ENCODE results near the gene EML4. TPM values are rescaled to one million over a fixed set of nuclear protein-coding genes. Genes with fewer than 3 reads are reported as not detected.

The EML4 gene
- total and polyA plus RNA-seq, 9 of the 15 experiments (the other 6 are each of a cell fraction or from before 2014, with no cell fraction given) = 14.7 to 48.3 (median 36.5) TPM

DNA sequence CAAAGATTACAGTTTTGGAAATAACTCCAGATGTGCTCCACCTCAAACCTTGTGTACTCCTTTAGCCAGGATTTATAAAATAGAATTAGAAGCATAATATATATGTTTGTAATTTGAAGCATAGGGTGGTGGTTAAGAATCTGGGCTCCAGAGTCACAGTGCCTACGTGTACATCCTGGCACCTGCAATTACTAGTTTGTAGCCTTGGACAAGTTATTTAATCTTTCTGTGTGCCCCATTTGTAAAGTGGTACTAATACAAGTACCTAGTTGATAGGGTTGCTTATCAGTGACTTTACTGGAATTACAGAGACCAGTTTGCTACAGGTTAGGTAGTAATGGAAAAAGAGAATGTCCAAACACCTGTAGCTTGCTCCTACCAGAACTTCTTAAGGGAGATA, 28.6 kb downstream of the EML4 start:
- Histone ChIP-seq H3K4me1 (replicated peaks in 1 of 2; ENCODE audit: control insufficient read depth in 2 of 2, insufficient read depth in 2 of 2, low read length in 2 of 2) (peaks cover 4 to 10% of the 10 kb centered on the region in 2 experiments; a peak in 3 of 5 replicates), H3K4me2 (ENCODE audit: insufficient read depth, low read length) (no peak overlapping the region), H4K20me1 (replicated peaks; ENCODE audit: control insufficient read depth, insufficient read depth, low read length) (0 out of 2 replicates have a peak, but pooled peaks cover 5% of the 10 kb centered on the region), H3K36me3 (ENCODE audit: control insufficient read depth, insufficient read depth, low read length) (no peaks in the 10 kb centered on the region), H3K9me1 (ENCODE audit: control insufficient read depth, insufficient read depth, low read length) (no peaks in the 10 kb centered on the region), H3K79me2 (ENCODE audit: control insufficient read depth, insufficient read depth, low read length) (peaks cover 17% of the 10 kb centered on the region; the same call in 2 of the 3 replicates), H2AFZ (ENCODE audit: low read depth, low read length) (no peak overlapping the region), H3K4me3 (no peak overlapping the region), H3K27me3 (ENCODE audit: control insufficient read depth in 2 of 2, insufficient read depth in 2 of 2, low read length in 2 of 2) (no peaks in the 10 kb centered on the region), H3K27ac (ENCODE audit: extremely low read depth, low read depth, low read length) (no peak overlapping the region), H3K9ac (ENCODE audit: insufficient read depth in 1 of 2, low read depth in 2 of 2, low read length in 2 of 2) (no peak overlapping the region), H3K9me3 (replicated peaks; ENCODE audit: control insufficient read depth, insufficient read depth, low read depth, low read length) (no peaks in the 10 kb centered on the region)
- ChIA-PET POLR2A (interaction anchor here (0.6 kb wide), 1 partner anchor 9 kb away, joined by 4 read pairs; no protein-coding TSS in a partner anchor), CTCF (ENCODE audit: low intra/inter-chr PET ratio) (interaction anchor here (1.3 to 3.9 kb wide), 2 partner anchors 93 to 102 kb away, joined by 4 to 39 read pairs; no protein-coding TSS in a partner anchor)
- FAIRE-seq (no peak), ATAC-seq (no peak), DNase-seq (ENCODE audit: extremely low read depth in 1 of 4, low spot score in 3 of 4) (no peak)
- 87% methylated on average over 1 of the region's 1 CpG for WGBS (ENCODE audit: insufficient coverage, low coverage, missing lambda C conversion rate)
- intact Hi-C loops (cut with micrococcal nuclease) = loop anchor here (2.0 to 10.0 kb wide), 3 partner anchors 41 to 323 kb away; partner anchors contain the start of gene COX7A2L
- no TSS peak for BruUV-seq (replicated peaks)
- TF ChIP-seq HLTF (IDR thresholded peaks at IDR 0.05) (no peak), RBM22 (IDR thresholded peaks at IDR 0.05; ENCODE audit: low read depth, low read length, poor library complexity, severe bottlenecking) (no peak), CEBPG (CRISPR knock-in tag; IDR thresholded peaks at IDR 0.05) (no peak), CEBPG (tag; conservative IDR thresholded peaks at IDR 0.05 in 1 of 2, IDR thresholded peaks at IDR 0.05 in 1 of 2) (no peak), PURB (CRISPR knock-in tag; IDR thresholded peaks at IDR 0.05; ENCODE audit: low read depth) (no peak), MEF2D (tag; conservative IDR thresholded peaks at IDR 0.05; ENCODE audit: low read depth) (no peak), ZBTB2 (IDR thresholded peaks at IDR 0.05) (no peak), ZNF23 (CRISPR knock-in tag; IDR thresholded peaks at IDR 0.05) (no peak), TAF9B (IDR thresholded peaks at IDR 0.05; ENCODE audit: partially characterized antibody) (no peak), ZNF655 (CRISPR knock-in tag; IDR thresholded peaks at IDR 0.05) (no peak), FOXJ3 (CRISPR knock-in tag; IDR thresholded peaks at IDR 0.05) (no peak), ZNF239 (CRISPR knock-in tag; IDR thresholded peaks at IDR 0.05) (no peak)
- in situ Hi-C loops (cut with MboI) = loop anchor here (5.0 kb wide), 1 partner anchor 100 kb away; no protein-coding TSS in a partner anchor
